ENCODE data around the gene PRR11.
A peak's percentile ranks its signal among the peaks of the same experiment; 100 is the strongest.
"Not testable (repeated sequence)": the region's sequence is repeated elsewhere in the genome, so short reads cannot be mapped to it uniquely, and the experiment has no call there.

PRR11 gene

DNA sequence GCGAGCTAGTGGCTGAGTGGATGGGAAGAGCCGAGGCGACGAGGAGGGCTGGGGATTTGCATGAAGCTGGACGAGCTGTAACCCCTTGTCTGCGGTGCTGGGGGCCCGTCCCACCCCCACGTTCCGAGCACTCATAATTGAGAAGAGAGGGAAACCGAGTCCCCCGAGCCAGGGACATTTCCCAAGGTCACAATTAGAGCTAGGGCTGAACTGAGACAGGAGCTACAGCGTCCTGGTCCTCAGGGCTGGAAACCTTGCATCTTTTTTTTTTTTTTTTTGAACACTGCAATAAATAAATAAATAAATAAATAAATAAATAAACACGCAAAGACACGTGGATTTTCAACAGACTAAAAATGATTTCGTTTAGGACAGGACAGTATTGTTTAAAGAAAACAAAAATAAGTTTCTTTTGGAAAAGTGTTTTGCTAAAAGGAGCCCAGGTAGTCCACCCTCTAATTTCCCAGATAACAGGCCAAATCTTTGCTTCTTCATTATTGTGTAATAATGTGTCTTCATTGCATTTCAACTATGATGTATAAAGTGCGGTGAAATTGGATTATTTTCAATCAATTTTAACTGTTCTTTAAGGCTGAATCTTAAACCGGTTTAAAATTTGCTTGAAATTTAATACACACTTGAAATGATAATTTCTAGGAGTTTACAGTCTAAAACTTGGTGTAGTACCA, 65.8 kb downstream of the PRR11 start:
- DNase-seq = peak in 1 of 2 experiments; percentile 19

- DNase-seq = no peak
Observed at GRCh38 chr17:59223813-59224212, 68.3 kb downstream of the PRR11 start.

DNA sequence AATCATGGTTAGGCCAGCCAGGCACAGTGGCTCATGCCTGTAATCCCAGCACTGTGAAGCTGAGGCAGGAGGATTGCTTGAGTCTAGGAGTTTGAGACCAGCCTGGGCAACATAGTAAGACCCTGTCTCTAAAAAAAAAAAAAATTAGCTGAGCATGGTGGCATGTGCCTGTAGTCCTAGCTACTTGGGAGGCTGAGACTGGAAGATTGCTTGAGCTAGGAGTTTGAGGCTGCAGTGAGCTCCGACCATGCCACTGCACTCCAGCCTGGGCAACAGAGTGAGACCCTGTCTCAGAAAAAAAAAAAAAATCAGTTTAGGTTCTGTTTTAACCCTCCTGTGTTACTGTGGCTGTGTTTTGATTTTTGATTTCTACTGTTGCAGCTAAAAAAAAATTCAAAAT, 73.0 kb downstream of the PRR11 start:
- not testable (repeated sequence) for DNase-seq

GRCh38 chr17:59230764-59231163, 75.2 kb downstream of the PRR11 start:
- DNase-seq = no peak

DNA sequence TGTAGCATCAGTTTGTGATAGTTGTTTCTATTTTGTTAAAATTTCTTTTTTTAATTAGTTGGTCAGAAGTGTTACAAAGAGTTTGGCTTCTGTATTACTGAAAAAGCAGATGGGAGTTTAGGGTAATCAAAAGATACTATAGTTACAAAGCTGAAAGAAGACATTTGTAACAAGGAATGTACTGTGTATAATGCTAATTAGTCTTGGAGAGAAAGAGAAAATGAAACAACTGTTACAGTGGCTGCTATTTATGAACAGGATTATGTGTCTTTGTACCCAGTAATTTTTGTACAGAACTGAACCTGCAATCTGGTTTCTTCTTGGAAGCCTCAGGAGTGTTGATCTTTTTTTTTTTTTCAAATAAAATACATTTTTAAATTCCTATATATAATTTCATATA, 79.1 kb downstream of the PRR11 start:
- no peak for DNase-seq

GRCh38 chr17:59238906-59239305, 83.4 kb downstream of the PRR11 start:
- DNase-seq = no peak

DNA sequence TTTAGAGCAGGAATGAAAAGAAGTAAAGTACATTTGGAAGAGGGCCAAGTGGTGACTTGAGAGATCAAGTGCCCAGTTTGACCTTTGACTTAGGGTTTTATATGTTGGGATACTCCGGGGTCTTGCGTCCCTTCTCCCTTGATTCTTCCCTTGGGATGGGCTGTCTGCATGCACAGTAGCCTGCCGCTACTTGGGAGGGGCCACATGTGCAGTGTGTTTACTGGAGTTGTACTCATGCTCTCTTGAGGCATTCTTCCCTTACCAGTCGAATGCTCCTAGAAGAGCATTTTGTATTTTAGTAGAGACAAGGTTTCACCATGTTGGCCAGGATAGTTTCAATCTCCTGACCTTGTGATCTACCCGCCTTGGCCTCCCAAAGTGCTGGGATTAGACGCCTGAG, 88.5 kb downstream of the PRR11 start:
- DNase-seq = no peak

Measured in cerebellar nuclear complex (tissue), 1 donor.